Measurements from ENCODE around the gene CYP46A1. TPM values are rescaled to one million over a fixed set of nuclear protein-coding genes. Genes with fewer than 3 reads are reported as not detected.

CYP46A1 gene
- total RNA-seq, 2 experiments from 2014 or later, result 0.26 to 0.33 TPM

DNA sequence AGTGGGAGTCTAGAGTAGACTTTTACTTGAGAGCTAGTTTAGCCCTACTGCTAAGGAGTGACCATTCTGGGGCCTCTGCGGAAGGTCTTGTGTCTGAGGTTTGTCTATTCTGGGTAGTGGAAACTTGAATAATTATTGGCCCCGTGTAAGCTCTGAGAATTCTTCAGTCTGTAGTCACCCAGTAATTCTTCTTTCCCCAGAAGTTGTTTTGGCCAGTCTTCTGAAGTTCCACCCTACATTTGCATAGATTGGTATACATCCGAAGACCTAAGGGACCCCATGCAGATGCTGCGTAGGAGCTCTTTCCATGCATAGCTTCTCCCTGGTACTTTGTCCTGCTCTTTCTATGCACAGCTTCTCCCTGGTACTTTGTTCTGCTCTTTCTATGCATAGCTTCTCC lies 12.8 kb downstream of the CYP46A1 start:
- POLR2A ChIA-PET, result no interaction called here
- ATAC-seq (ENCODE audit: low read depth), result no peak
- Mint-ChIP-seq H3K9me3 (no peaks in the 10 kb centered on the region), H3K4me1 (peaks cover 4% of the 10 kb centered on the region), H3K36me3 (no peaks in the 10 kb centered on the region), H3K27me3 (peaks cover 7% of the 10 kb centered on the region), H3K27ac (no peak overlapping the region), H3K4me3 (no peak overlapping the region)
- no peak for DNase-seq

GRCh38 chr14:99698236-99698635 lies 14.1 kb downstream of the CYP46A1 start:
- DNase-seq, result no peak
- Mint-ChIP-seq H3K36me3 (no peaks in the 10 kb centered on the region), H3K27ac (no peak overlapping the region), H3K9me3 (peaks cover 3% of the 10 kb centered on the region), H3K4me1 (peaks cover 4% of the 10 kb centered on the region), H3K27me3 (peaks cover 7% of the 10 kb centered on the region), H3K4me3 (no peak overlapping the region)
- no peak for ATAC-seq (ENCODE audit: low read depth)
- POLR2A ChIA-PET, result no interaction called here

- H3K27ac Mint-ChIP-seq, result no peak overlapping the region
- no peak overlapping the region for H3K4me3 Mint-ChIP-seq
- POLR2A ChIA-PET, result no interaction called here
- no peak for ATAC-seq (ENCODE audit: low read depth)
- H3K27me3 Mint-ChIP-seq, result peaks cover 7% of the 10 kb centered on the region
- peaks cover 4% of the 10 kb centered on the region for H3K4me1 Mint-ChIP-seq
- H3K36me3 Mint-ChIP-seq, result no peaks in the 10 kb centered on the region
- peaks cover 7% of the 10 kb centered on the region for H3K9me3 Mint-ChIP-seq
- DNase-seq, result no peak
These were observed 14.5 kb downstream of the CYP46A1 start for GRCh38 chr14:99698642-99699041.

DNA sequence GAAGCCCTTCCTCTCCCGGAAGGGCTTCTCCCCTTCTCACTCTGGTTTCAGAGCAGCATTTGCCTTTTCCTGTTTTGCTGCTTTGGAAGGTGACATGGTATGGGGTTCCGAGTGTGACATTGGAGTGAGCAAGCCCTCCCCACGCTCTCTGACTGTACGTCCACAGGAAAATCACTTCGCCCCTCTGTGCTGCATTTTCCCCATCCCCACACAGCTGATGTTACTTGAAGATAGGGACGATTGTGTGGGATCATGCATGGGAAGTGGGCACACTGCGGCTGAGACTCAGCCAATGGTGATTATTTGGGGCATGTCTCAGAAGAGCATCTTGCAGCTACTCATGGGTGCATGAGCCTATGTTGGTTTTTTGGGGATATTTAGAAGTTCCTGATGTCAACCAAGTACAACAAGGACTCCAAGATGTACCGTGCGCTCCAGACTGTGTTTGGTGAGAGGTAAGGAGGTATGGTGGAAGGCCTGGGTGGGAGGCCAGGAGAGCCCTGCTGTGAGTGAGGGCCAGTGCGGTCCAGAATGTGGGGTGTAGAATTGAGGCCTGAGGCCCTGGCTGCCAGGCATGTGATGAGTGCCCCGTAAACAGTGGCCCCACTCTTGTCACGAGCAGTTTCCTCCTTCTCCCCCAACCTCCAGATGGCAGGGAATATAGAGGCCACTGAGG lies 15.1 kb downstream of the CYP46A1 start:
- Mint-ChIP-seq H3K27me3 (peaks cover 1% of the 10 kb centered on the region), H3K27ac (no peak overlapping the region), H3K36me3 (no peaks in the 10 kb centered on the region), H3K9me3 (peaks cover 9% of the 10 kb centered on the region), H3K4me3 (no peak overlapping the region), H3K4me1 (peaks cover 4% of the 10 kb centered on the region)
- no peak for ATAC-seq (ENCODE audit: low read depth)
- no peak for DNase-seq
- POLR2A ChIA-PET, result no interaction called here

- Mint-ChIP-seq H3K36me3 (no peaks in the 10 kb centered on the region), H3K27me3 (peaks cover 1% of the 10 kb centered on the region), H3K4me3 (no peak overlapping the region), H3K9me3 (peaks cover 11% of the 10 kb centered on the region), H3K27ac (no peak overlapping the region), H3K4me1 (peaks cover 4% of the 10 kb centered on the region)
- POLR2A ChIA-PET, result no interaction called here
- DNase-seq (no peak), ATAC-seq (ENCODE audit: low read depth) (no peak)
These were observed 15.8 kb downstream of the CYP46A1 start for GRCh38 chr14:99699861-99700260.

- Mint-ChIP-seq H3K4me1 (peaks cover 4% of the 10 kb centered on the region), H3K36me3 (no peaks in the 10 kb centered on the region), H3K27ac (no peak overlapping the region), H3K4me3 (no peak overlapping the region), H3K9me3 (peaks cover 11% of the 10 kb centered on the region), H3K27me3 (peaks cover 1% of the 10 kb centered on the region)
- POLR2A ChIA-PET, result no interaction called here
- ATAC-seq (ENCODE audit: low read depth) (no peak), DNase-seq (no peak)
These were observed 16.3 kb downstream of the CYP46A1 start for GRCh38 chr14:99700379-99700778.

DNA sequence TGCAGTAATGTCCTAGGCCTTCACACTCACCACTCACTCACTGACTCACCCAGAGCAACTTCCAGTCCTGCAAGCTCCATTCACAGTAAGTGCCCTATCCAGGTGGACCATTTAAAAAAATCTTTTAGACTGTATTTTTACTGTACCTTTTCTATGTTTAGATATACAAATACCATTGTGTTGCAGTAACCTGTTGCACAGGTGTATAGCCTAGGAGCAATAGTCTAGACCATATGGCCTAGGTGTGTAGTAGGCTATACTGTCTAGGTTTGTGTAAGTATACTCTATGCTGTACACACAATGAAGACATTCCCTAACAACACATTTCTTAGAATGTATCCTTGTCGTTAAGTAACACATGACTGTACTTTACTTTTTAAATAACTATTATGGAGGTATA lies 17.2 kb downstream of the CYP46A1 start:
- Mint-ChIP-seq H3K36me3 (no peaks in the 10 kb centered on the region), H3K4me3 (no peak overlapping the region), H3K27me3 (peaks cover 1% of the 10 kb centered on the region), H3K4me1 (peaks cover 4% of the 10 kb centered on the region), H3K9me3 (peaks cover 11% of the 10 kb centered on the region), H3K27ac (no peak overlapping the region)
- POLR2A ChIA-PET, result no interaction called here
- ATAC-seq (ENCODE audit: low read depth) (no peak), DNase-seq (no peak)

GRCh38 chr14:99702115-99702514 lies 18.0 kb downstream of the CYP46A1 start:
- peaks cover 11% of the 10 kb centered on the region for H3K9me3 Mint-ChIP-seq
- no peak for ATAC-seq (ENCODE audit: low read depth)
- POLR2A ChIA-PET, result no interaction called here
- no peak overlapping the region for H3K4me3 Mint-ChIP-seq
- no peaks in the 10 kb centered on the region for H3K36me3 Mint-ChIP-seq
- no peak overlapping the region for H3K27ac Mint-ChIP-seq
- DNase-seq, result no peak
- peaks cover 1% of the 10 kb centered on the region for H3K27me3 Mint-ChIP-seq
- peaks cover 4% of the 10 kb centered on the region for H3K4me1 Mint-ChIP-seq

DNA sequence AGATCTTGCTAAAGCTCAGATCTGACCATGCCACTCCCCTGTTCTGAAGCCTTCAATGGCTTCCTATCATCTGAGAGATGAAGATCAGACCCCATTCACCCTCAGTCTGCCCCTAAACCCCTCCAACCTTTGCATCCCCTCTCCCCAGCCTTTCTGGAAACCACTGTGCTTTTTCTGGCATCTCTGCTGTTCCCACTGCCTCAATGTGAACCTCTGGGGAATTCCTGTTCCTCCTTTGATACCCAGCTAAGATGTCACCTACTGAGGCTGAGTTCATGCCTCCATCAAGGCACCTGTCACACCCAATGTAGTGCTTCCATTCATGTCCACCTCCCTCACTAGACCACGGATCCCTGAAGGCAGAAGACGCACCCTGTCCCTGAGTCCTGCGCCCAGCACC lies 19.3 kb downstream of the CYP46A1 start:
- DNase-seq (no peak), ATAC-seq (ENCODE audit: low read depth) (no peak)
- Mint-ChIP-seq H3K4me3 (no peak overlapping the region), H3K27ac (no peak overlapping the region), H3K9me3 (peaks cover 11% of the 10 kb centered on the region), H3K36me3 (no peaks in the 10 kb centered on the region), H3K4me1 (peaks cover 4% of the 10 kb centered on the region), H3K27me3 (no peaks in the 10 kb centered on the region)
- POLR2A ChIA-PET, result no interaction called here

DNA sequence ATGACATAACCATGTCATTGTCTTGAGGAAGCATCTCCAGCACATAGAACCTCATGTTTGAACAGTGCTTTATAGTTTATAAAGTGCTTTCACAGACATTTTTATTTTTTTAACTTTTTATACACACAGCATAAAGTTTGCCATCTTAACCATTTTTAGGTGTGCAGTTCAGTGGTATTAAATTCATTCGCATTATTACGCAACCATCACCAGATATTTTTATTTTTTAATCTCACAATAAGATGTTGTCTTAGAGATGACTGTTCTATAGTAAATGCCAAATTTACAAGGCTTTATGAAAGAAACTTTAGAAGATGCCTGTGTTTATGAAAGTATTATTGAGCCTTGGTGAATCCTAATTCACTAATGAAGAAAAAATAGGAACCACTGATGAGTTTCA lies 19.9 kb downstream of the CYP46A1 start:
- Mint-ChIP-seq H3K9me3 (peaks cover 11% of the 10 kb centered on the region), H3K4me3 (no peak overlapping the region), H3K27ac (no peak overlapping the region), H3K27me3 (peaks cover 5% of the 10 kb centered on the region), H3K4me1 (peaks cover under 1% of the 10 kb centered on the region), H3K36me3 (no peaks in the 10 kb centered on the region)
- POLR2A ChIA-PET, result no interaction called here
- no peak for DNase-seq
- no peak for ATAC-seq (ENCODE audit: low read depth)

- ATAC-seq (ENCODE audit: low read depth), result no peak
- DNase-seq, result no peak
- H3K4me3 Mint-ChIP-seq, result no peak overlapping the region
- peaks cover 11% of the 10 kb centered on the region for H3K9me3 Mint-ChIP-seq
- H3K27ac Mint-ChIP-seq, result no peak overlapping the region
- no peaks in the 10 kb centered on the region for H3K36me3 Mint-ChIP-seq
- H3K27me3 Mint-ChIP-seq, result peaks cover 5% of the 10 kb centered on the region
- no peaks in the 10 kb centered on the region for H3K4me1 Mint-ChIP-seq
- POLR2A ChIA-PET, result no interaction called here
These were observed 22.2 kb downstream of the CYP46A1 start for GRCh38 chr14:99706107-99706900.

GRCh38 chr14:99707420-99707819 lies 23.3 kb downstream of the CYP46A1 start:
- POLR2A ChIA-PET, result no interaction called here
- peaks cover 5% of the 10 kb centered on the region for H3K27me3 Mint-ChIP-seq
- peaks cover 11% of the 10 kb centered on the region for H3K9me3 Mint-ChIP-seq
- H3K4me1 Mint-ChIP-seq, result no peaks in the 10 kb centered on the region
- DNase-seq (no peak), ATAC-seq (ENCODE audit: low read depth) (no peak)
- H3K4me3 Mint-ChIP-seq, result no peak overlapping the region
- H3K36me3 Mint-ChIP-seq, result no peaks in the 10 kb centered on the region
- H3K27ac Mint-ChIP-seq, result no peak overlapping the region

DNA sequence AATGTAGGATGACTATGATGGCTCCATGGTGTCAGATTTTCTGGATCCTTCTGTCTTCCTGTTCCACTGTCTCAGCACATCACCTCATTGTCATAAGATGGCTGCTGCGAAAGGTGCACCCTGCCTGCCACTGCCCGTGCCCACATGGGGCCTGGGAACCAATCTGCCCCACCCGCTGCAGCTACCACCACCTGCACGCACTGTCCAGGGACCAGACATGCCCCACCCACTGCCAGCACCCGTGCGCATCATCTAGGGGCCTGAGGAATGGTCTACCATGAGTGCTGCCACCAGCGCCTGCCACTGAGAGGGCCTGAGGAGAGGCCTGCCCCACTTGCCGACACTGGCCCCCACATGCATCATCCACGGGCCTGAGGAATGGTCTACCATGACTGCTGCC lies 23.8 kb downstream of the CYP46A1 start:
- H3K4me3 Mint-ChIP-seq, result no peak overlapping the region
- peaks cover 9% of the 10 kb centered on the region for H3K9me3 Mint-ChIP-seq
- peaks cover 5% of the 10 kb centered on the region for H3K27me3 Mint-ChIP-seq
- H3K27ac Mint-ChIP-seq, result no peak overlapping the region
- DNase-seq (no peak), ATAC-seq (ENCODE audit: low read depth) (no peak)
- POLR2A ChIA-PET, result no interaction called here
- no peaks in the 10 kb centered on the region for H3K36me3 Mint-ChIP-seq
- H3K4me1 Mint-ChIP-seq, result no peaks in the 10 kb centered on the region

- Mint-ChIP-seq H3K9me3 (peaks cover 6% of the 10 kb centered on the region), H3K4me3 (no peak overlapping the region), H3K27me3 (peaks cover 5% of the 10 kb centered on the region), H3K36me3 (no peaks in the 10 kb centered on the region), H3K27ac (no peak overlapping the region), H3K4me1 (no peaks in the 10 kb centered on the region)
- no peak for DNase-seq
- POLR2A ChIA-PET, result no interaction called here
- ATAC-seq (ENCODE audit: low read depth), result no peak
These were observed 24.4 kb downstream of the CYP46A1 start for GRCh38 chr14:99708449-99708848.
